SK-MEL-5 (cell line): Measurements from ENCODE around the gene STAG3. TPM values are rescaled to one million over a fixed set of nuclear protein-coding genes. Genes with fewer than 3 reads are reported as not detected.

Source experiments
- total RNA-seq: library from RNA; depleted of rRNA; stranded (reverse); fragments of >200 nt; shearing (Covaris generic); gene quantifications from 2 replicates; pipeline ENCODE4 v1.2.3, GENCODE V29; 2014; rRNA removed

STAG3 gene
- total RNA-seq, 1 experiment from 2014 or later = 3.4 TPM

Other genes starting within 250 kb of the STAG3 start
- 0.29 and 1.0 TPM in 2 replicates for gene GJC3, start 248.3 kb upstream of the STAG3 start, total RNA-seq
- 1.1 and 1.8 TPM in 2 replicates for gene AZGP1, start 201.9 kb upstream of the STAG3 start, total RNA-seq
- gene ZKSCAN1, start 162.3 kb upstream of the STAG3 start, total RNA-seq = 34.7 and 37.2 TPM in 2 replicates
- 21.3 and 22.8 TPM in 2 replicates for gene ZSCAN21, start 128.1 kb upstream of the STAG3 start, total RNA-seq
- gene ZNF3, start 96.2 kb upstream of the STAG3 start, total RNA-seq = 32.0 and 35.2 TPM in 2 replicates
- gene COPS6, start 88.9 kb upstream of the STAG3 start, total RNA-seq = 75.2 and 80.9 TPM in 2 replicates
- 163 and 176 TPM in 2 replicates for gene MCM7, start 76.5 kb upstream of the STAG3 start, total RNA-seq
- gene AP4M1, start 76.3 kb upstream of the STAG3 start, total RNA-seq = 15.9 and 16.4 TPM in 2 replicates
- gene TAF6, start 58.6 kb upstream of the STAG3 start, total RNA-seq = 27.3 and 33.6 TPM in 2 replicates
- 21.7 and 21.9 TPM in 2 replicates for gene CNPY4, start 58.3 kb upstream of the STAG3 start, total RNA-seq
- 2.2 and 4.1 TPM in 2 replicates for gene MBLAC1, start 51.0 kb upstream of the STAG3 start, total RNA-seq
- 165 and 169 TPM in 2 replicates for gene LAMTOR4, start 29.0 kb upstream of the STAG3 start, total RNA-seq
- gene TRAPPC14, start 19.2 kb upstream of the STAG3 start, total RNA-seq = 11.2 and 14.1 TPM in 2 replicates
- 1.9 and 2.6 TPM in 2 replicates for gene GAL3ST4, start 9.3 kb upstream of the STAG3 start, total RNA-seq
- 3.2 and 4.7 TPM in 2 replicates for gene GPC2, start 537 bp upstream of the STAG3 start, total RNA-seq
- not detected in 2 replicates for gene PVRIG, start 42.0 kb downstream of the STAG3 start, total RNA-seq
- gene SPDYE3, start 129.8 kb downstream of the STAG3 start, total RNA-seq = 0.05 TPM in 1 of 2 replicates, not detected in the other
- gene PILRB, start 180.2 kb downstream of the STAG3 start, total RNA-seq = 41.6 and 42.5 TPM in 2 replicates
- gene PILRA, start 195.6 kb downstream of the STAG3 start, total RNA-seq = 0.48 TPM in 1 of 2 replicates, not detected in the other